Germinal center (tissue), 1 donor: ENCODE measurements around the gene SDF2L1.

ENCODE experiments used
- DNase-seq: peaks from one replicate; pipeline ENCODE4 v3.0.0; 2012; ENCODE audit warnings: mixed read lengths, low spot score

SDF2L1 gene

DNA sequence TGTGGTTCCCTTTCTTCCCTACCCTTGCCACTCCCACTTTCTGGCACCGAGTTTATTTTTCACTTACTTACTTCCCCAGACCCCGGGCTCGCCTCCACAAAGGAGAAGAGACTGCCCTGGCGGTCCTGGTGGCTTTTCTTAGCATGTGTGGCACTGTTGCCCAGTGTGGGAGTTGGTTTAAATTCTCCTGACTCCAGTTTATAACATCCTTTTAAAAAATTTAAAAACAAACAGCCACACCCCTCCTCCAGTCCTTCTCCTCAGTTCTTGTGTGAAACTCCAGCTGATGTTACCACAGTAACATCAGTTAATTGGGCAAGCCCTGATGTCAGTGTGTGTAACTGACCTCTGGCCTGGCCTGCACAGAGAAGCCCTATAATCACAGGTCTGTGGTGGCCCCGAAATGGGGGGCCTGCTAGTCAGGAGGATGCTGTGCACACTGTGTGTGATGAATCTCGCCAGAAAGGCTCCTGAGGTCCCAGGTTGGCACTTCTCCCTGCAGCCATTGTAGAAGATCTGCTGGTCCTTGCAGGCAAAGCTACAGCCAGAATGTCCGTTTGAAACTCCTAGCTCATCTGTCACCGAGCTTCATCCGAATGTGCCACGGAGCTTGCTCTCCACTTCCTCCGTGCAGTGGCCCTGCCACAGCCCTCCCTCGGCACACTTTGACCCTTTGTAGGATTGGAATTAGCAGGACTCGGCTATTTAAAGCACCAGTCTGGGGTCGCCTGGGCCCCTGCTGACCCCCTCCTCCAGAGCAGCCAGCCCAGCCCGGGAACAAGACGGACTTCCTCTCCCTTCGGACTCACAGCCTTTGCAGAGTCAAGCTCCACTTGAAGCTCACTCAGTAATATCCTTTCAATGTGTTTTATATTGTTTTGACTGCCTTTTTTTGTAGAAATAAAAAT lies 19.8 kb upstream of the SDF2L1 start:
- DNase-seq: no peak

DNA sequence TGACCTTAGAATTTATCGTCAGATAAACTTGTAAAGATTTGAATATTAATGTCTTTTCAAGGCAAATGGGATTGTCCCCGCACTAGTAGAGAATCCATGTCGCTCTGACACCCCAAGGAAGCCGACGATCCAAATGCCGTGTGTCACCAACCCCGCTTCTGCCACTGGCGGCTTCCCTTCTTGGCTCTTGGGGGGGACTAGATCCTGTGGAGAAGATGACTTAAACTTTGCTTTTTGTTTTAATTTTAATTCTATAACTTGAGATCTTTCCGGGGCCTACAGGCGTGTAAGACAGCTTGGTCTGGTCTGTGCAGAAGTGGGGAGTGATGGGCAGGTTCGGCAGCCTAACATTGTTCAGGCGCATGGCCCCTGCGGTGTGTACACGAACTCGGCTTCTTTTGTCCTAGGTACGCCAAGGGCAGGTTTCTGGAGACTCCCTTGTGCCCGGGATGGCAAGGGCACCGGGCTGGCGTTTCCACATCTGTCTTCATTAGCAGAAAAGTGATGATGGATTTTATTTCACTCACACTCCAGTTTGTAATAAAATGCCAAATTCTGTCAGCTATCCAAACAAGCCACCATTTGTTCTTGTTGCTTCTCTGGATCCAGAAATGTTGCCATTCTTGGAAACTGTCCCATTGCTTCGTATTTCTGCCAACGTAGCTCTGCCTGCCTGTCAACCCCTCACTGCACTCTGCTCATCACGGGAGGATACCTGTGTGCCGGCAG lies 19.0 kb upstream of the SDF2L1 start:
- no peak for DNase-seq

DNA sequence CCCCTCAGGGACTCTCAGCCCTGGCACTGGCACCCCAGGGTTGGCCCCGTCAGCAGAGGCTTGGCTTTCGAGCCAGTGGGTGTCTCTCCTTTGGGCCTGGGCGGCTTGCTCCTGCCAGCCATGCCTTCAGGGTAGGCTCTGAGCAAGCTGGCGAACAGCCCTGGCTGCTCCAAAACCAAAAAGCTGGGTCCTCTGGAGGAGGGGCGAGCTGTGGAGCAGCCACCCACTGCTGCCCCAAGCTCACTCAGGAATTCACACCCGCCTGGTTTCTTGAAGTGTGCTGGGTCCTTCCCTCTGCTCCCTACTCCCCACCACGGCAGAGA lies 18.5 kb upstream of the SDF2L1 start:
- DNase-seq: no peak

DNA sequence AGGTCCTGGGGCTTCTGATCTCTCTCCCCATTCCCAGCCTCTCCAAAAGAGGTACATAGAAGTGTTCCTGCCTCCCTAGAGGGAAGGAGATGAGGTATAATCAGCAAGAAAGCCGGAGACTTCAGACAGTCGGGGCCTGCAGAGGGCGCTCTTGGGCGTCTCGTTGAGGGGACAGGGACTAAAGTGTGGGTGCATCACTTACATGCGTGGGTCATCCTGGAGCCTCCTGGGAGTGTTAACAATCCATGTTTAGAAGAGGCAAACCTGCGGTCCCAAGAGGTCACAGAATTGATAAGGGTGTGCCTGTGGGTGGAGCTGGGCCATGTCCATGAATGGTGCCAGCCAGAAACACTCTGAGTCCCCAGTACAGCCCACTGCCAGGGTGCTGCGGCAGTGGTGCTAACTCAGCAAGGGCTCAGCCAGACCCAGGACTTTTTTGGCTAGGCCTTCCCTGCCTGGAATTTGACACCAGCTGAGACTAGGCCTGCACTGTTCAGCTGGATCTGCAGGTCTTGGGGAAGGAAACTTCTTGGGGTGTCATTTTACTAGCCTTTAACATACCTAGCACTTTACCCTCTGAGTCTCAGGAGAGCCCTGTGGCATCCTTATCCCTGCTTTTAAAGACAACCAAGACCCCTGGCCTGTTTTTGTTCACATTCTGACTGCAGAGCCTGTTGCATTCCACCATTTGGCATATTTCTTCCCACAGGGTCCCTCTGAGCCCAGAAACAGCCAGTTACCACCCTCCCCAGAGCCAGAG lies 17.8 kb upstream of the SDF2L1 start:
- no peak for DNase-seq

DNA sequence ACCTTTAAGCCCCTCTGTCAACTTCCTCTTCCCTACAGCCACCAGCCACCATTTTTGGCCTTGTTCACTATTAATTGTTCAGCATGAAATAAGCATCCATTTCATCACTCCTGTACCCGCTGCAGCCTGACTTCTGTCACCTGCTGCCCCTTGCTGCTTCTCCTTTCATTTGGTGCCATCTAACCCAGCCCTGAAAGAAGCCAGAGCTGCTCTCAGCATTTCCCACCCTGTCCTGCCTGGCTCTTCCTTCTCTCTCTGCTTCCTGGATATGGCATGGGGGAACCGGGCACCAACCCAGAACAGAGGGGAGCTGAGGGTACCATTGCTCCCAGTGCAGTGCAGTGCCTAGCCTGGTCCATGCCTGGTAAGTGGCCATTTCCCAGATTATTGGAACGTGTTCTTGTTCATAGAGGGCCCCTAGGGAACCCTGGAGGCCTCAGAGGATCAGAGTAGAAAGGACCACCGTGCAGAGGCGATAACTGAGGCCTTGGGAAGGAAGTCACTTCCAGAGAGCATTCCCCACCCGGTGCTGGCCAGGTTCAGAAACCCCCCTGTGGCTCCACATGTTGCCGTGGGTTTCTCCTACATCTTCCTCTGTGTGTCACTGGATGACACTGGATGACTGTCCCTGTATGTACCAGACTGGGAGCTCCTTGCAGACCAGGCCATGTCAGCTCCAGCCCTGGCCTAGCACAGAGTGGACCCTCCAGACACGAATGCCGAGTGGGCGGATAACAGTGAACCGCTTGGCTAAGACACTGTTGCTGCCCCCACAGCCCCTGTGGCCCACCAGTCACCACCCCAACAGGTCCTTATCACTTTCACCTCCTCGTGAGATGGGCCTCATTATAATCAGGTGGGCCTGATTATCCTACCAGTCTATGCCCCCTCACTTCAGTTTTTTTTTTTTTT lies 17.0 kb upstream of the SDF2L1 start:
- no peak for DNase-seq

DNA sequence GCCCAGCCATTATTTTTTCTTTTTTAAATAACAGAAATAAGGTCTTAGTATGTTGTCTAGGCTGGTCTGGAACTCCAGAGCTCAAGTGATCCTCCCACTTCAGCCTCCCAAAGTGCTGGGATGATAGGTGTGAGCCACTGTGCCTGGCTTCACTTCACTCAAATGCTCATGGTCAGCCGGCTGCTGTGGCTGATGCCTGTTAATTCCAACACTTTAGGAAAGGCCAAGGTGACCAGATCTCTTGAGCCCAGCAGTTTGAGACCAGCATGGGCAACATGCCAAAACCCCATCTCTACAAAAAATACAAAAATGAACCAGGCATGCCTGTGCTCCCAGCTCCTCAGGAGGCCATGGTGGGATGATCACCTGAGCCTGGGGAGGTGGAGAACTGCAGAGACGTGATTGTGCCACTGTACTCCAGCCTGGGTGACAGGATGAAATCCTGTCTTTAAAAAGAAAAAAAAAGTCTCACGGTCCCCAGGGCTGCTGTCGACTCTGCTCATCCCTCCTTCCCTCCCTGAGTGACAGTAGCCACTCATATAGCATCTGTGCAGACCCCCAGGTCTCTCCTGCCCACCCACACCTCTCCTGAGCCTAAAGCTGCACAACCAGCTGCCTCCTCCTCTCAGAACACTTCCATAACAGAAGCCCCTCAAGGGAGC lies 15.9 kb upstream of the SDF2L1 start:
- DNase-seq: no peak

DNA sequence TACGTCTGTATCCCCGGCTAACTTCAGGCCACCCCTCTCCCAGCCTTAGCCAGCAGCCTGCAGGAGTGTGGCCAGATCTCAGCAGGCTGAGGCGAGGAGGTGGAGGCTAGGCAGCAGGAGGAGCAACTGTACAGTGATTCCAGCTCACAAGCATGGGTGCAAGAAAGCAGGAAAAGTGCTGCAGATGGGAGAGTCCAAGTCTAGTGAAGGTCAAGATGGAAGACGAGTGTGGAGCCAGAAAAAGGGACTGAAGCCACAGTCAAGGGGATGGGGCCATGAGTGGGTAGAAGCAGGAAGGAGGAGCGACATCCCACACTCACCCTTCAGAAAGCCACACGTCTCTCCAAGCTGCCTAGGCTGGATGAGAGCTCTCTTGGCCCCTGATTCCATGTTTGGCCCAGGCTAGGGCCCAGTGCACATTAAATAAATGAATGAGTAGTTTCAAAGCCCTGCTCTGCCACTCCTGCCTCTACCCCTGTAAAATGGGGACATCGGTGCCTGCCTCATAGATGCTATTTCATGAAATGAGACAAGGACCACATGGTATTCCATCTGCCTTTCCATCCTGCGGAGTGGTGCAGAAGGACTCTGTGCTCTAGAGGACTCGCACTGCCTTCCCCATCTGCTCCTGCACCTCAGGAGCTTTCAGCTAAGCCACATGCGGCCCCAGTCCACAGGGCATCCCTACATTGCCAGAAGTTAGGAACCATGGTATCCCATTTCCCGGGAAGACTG lies 15.2 kb upstream of the SDF2L1 start:
- no peak for DNase-seq

DNA sequence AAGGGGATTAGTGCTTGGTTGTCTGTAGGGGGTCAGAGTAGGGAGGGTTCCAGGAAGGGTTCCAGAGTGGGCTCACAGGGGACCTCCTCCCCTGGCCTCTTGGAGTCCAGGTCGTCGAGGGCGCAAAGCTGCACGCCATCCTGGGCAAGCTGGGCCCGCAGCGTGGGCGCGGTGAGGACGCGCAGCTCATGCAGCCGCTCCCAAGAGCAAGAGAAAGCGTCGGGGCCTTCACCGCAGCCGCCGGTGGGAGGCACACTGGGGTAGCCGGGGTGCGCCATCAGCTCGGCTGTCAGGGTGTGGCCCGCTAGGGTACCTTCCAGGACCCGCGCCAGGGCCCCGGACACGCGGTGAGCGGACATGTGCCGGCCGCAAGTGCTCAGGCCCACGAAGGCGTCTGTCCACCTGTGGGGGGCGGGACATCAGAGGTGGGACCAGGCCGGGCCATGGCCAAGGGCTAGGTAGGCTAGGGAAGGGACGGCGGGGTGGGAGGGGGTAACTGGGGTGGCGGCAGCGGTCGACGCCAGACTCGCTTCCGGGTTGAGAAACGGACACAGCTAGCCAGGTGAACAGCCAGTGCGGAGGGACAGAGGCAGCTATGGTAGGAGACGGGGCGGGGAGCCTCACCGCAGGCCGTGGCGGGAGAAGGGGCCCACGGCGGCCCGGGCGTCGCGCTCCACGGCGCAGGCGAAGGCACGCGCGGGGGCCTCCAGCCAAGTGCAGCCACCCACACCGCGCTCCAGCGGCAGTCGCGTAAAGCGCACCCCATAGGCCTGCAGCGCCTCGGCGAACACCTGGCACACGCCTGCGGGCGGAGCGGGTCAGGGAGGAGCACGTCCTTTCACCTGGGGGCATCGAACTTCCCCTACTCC lies 13.5 kb upstream of the SDF2L1 start:
- no peak for DNase-seq

DNA sequence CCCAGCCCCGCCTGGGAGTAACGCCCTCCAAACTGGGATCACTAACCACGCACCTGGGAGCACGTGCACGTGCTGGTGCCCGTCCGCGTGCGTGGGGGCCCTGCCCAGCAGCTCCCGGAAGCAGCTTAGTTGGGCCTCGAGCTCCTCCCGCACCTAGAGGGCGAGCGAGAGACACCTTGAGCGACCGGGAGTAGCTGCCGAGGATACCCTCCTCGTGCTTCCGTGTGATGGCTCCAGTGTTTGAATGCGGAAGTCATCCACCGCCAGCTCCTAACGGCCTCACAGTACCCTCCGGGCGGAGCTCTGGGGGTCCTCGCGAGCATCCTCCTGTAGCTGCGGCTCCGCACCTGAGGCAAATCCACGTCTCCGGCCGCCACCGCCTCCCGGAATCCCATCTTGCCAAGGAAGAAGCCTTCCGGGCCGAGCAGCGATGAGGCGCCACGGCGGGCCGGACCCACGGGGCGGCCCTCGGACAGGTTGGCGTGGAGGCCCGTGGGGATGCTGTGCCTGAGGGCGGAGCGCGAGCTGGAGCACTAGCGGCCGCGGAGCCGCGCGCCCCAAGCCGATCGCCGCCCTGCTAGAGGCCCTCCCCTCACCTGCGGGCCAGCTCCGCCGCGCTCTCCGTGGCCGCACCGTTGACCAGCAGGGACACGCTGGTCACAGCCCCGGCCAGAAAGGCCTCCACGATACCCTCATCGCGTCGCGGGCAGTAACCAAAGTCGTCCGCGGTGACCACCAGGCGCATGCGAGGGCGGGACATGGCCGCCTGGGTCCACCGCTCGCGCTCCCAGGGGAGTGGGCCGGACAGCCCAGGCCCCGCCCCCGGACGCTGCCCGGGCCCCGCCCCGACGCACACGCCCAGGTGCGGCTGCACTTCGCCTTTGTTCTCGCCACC lies 12.6 kb upstream of the SDF2L1 start, which contains the start of gene YDJC:
Gene YDJC (minus strand): TSS at position 768 of the 895 bp plus-strand sequence. CDS start 8 bp downstream, at position 760.
- peak; percentile 90 for DNase-seq

DNA sequence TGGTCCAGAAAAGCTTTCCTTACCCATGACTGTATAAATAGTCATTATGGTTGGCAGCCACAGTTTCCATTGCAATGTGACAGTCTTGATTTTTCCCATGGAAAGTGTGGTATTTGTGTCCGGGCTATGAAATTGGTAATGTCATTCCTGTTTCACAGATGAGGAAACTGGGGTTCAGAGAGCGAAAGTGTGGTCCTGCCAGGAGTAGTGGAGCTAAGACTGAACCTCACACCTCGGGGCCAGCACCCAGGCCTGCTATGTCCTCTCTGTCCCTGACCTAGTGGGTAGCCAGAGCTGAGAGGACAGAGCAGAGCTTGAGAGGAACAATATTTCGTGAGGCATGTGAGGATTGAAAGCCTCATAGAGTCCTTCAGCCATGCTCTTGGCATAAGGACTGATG lies 11.1 kb upstream of the SDF2L1 start:
- no peak for DNase-seq

DNA sequence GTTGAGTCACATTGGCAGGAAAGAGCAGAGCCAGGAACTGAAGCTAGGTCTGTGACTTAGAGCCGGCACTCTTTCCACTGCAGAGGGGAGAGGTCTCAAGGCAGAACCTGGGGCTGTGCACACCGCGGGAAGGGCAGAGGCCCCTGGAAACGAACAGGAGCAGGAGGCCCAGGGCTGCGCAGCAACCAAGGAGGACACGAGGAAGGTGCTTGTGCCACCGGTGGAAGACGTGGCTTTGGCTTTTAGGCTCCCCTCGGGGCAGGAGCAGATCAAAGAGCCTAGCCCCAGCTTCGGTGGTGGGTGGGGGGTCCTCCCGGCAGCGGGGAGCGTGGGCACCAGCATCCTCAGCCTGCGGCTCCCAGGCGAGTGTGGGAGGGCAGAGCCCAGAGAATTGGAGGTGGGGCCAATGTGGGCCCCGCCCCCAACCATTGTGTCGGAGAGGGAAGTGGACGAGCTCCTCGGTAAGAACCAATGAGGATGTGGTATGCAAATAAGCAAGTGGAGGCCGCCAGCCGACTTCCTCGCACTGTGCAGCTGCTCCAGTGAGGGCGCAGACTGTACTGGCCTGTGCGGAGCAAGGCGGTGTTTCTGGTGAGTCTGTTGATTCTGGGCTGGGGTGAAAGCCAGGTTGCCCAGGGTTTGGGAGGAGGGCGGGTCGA lies 9.7 kb upstream of the SDF2L1 start, which contains the start of gene CCDC116:
Gene CCDC116 (plus strand): TSS at position 524 of the 659 bp plus-strand sequence. CDS start 422 bp downstream, outside the sequence.
- DNase-seq: peak; percentile 50

DNA sequence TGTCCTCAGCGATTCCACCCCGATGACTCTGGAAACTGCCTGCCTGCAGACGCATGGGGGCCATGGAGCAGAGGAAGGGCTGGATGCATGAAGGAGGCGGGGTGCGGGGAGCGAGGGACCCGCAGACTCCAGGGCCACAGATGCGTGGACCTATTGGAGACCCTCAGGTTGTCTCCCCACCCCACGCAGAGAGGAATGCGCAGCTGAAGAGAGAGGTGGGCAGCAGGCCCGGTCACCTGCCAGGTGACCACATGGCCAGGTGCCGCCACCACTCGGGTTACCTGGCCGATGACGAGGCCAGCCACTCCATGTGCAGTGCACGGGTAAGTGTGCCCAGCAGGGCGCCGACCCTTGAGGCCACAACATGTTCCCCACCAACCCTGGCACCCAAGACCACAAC lies 9.2 kb upstream of the SDF2L1 start:
- no peak for DNase-seq

DNA sequence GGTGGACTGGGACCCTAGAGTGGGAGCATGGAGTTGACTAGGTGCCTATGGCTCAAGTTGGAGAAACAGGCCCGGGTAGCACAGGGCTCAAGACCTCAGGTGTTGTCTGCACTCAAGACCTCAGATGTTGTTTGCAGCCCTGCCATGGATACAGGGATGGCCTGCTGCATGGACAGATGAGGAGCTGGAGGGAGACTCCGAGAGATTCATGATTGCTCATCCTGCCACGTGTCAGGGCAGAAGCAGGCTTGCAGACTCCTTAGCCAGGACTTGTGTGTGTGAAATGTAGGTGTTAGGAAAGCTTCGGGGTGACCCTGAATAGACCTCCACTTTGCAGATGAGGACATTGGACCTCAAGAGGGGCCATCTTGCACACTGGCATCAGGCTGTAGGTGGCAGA lies 8.6 kb upstream of the SDF2L1 start:
- DNase-seq: no peak

DNA sequence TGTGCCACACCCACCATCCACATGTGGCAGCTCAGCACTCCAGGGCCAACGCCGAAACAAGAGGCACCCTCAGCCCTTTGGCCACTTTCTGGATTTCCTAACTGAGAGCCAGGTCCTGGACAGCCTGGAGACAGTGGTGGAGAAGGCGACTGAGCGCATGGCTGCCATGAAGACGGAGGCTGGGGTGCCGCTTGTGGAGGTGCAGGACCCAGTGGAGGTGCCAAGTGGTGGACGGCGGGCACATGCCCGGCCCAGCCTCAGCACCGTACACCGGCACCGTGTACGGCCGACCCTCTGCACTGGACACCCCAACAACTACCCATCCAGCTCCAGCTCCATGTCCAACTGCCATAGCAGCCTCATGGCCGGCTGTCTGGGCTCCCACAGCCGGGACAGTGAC lies 8.0 kb upstream of the SDF2L1 start:
- DNase-seq: no peak

DNA sequence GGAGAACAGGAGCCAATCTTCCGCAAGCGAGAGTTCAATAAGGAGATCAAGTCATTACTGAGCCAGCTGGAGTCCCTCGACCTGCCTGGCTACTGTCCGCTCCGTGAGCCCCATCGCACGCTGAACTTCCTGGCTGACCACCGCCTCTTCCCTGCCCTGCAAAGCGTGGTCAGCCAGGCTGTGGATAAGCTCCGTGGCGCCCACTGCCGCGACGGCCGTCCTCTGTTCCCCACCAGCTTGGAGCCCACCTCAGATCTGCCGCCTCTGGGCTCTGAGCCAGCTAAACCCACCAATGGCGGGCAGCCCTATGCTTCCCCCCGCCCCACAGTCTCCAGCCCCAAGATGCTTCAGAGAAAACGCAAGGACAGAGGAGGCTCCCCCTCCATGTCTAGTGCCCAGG lies 7.3 kb upstream of the SDF2L1 start:
- DNase-seq: no peak

DNA sequence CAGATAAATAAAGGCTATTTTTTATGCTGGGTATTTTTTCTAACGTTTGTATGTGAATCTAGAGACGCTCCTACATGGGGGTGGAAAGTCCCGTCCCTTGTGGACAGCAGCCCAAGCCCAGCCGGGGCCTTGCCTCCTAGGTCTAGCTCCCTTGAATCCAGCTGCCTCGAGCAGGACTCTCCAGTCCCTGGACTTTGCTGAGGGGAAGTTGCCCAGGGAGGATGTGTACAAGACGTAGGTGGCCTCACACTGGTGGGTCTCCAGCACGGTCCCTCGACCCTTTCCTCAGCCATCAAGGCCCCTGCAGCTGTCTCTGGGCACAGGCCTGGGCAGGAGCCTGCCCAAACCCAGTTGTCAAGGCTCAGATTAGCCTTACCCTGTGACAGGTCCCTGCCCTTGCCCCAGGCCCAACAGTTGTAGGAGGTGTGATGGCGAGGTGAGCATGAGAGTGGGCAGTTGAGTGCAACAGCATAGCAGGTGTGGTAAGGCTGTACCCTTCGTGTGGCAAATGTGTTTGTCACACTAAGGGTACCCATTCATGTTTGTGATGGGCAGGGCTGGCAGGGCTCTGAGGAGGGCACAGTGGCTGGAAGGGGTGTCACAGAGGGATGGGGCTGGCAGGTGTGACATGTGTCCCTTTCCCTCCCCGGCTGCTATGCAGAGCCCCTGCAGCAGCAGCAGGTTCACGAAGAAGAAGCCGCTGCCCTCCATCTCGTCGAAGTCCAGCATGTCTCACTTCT lies 6.2 kb upstream of the SDF2L1 start:
- DNase-seq: no peak
